ENCODE measurements around the gene CARMIL1. TPM values are rescaled to one million over a fixed set of nuclear protein-coding genes. Genes with fewer than 3 reads are reported as not detected.

Gene CARMIL1
- total RNA-seq, 1 donor from 2014 or later, result 10.3 TPM

- DNase-seq (ENCODE audit: low spot score), result no peak
These were observed 218.3 kb downstream of the CARMIL1 start for GRCh38 chr6:25497383-25498040.

- DNase-seq (ENCODE audit: low spot score), result no peak
These were observed 219.3 kb downstream of the CARMIL1 start for GRCh38 chr6:25498505-25498904.

- no peak for DNase-seq (ENCODE audit: low spot score)
These were observed 220.6 kb downstream of the CARMIL1 start for GRCh38 chr6:25499615-25500235.

GRCh38 chr6:25503686-25504085, 224.5 kb downstream of the CARMIL1 start:
- DNase-seq (ENCODE audit: low spot score), result no peak

GRCh38 chr6:25504661-25505060, 225.5 kb downstream of the CARMIL1 start:
- DNase-seq (ENCODE audit: low spot score), result no peak

GRCh38 chr6:25506020-25506419, 226.8 kb downstream of the CARMIL1 start:
- DNase-seq (ENCODE audit: low spot score), result no peak

- DNase-seq (ENCODE audit: low spot score), result no peak
These were observed 228.9 kb downstream of the CARMIL1 start for GRCh38 chr6:25508051-25508450.

GRCh38 chr6:25511376-25511775, 232.2 kb downstream of the CARMIL1 start:
- no peak for DNase-seq (ENCODE audit: low spot score)

- no peak for DNase-seq (ENCODE audit: low spot score)
These were observed 233.4 kb downstream of the CARMIL1 start for GRCh38 chr6:25512560-25512959.

GRCh38 chr6:25519856-25520255, 240.7 kb downstream of the CARMIL1 start:
- no peak for DNase-seq (ENCODE audit: low spot score)

GRCh38 chr6:25524542-25524941, 245.4 kb downstream of the CARMIL1 start:
- DNase-seq (ENCODE audit: low spot score), result no peak

- DNase-seq (ENCODE audit: low spot score), result no peak
These were observed 245.9 kb downstream of the CARMIL1 start for GRCh38 chr6:25525078-25525477.

GRCh38 chr6:25534942-25535631, 255.9 kb downstream of the CARMIL1 start:
- DNase-seq (ENCODE audit: low spot score), result no peak

GRCh38 chr6:25535632-25536225, 256.6 kb downstream of the CARMIL1 start:
- DNase-seq (ENCODE audit: low spot score), result no peak

GRCh38 chr6:25536781-25537180, 257.6 kb downstream of the CARMIL1 start:
- DNase-seq (ENCODE audit: low spot score), result no peak

- DNase-seq (ENCODE audit: low spot score), result no peak
These were observed 258.3 kb downstream of the CARMIL1 start for GRCh38 chr6:25537349-25538018.

GRCh38 chr6:25541228-25541627, 262.1 kb downstream of the CARMIL1 start:
- no peak for DNase-seq (ENCODE audit: low spot score)

GRCh38 chr6:25542984-25543910, 264.1 kb downstream of the CARMIL1 start:
- no peak for DNase-seq (ENCODE audit: low spot score)

GRCh38 chr6:25544833-25545232, 265.7 kb downstream of the CARMIL1 start:
- no peak for DNase-seq (ENCODE audit: low spot score)

- no peak for DNase-seq (ENCODE audit: low spot score)
These were observed 268.6 kb downstream of the CARMIL1 start for GRCh38 chr6:25547797-25548196.

Data from mesenteric fat pad (tissue), 1 donor.